CD4-positive, alpha-beta T cell treated with Interleukin-6 for 4 hours (primary cell): ENCODE measurements around the gene TCP11L2.

ENCODE experiments used
- DNase-seq: peaks from one replicate; pipeline ENCODE4 v3.0.0-alpha.2; 2020; ENCODE audit warnings: mixed read lengths

The TCP11L2 gene

DNA sequence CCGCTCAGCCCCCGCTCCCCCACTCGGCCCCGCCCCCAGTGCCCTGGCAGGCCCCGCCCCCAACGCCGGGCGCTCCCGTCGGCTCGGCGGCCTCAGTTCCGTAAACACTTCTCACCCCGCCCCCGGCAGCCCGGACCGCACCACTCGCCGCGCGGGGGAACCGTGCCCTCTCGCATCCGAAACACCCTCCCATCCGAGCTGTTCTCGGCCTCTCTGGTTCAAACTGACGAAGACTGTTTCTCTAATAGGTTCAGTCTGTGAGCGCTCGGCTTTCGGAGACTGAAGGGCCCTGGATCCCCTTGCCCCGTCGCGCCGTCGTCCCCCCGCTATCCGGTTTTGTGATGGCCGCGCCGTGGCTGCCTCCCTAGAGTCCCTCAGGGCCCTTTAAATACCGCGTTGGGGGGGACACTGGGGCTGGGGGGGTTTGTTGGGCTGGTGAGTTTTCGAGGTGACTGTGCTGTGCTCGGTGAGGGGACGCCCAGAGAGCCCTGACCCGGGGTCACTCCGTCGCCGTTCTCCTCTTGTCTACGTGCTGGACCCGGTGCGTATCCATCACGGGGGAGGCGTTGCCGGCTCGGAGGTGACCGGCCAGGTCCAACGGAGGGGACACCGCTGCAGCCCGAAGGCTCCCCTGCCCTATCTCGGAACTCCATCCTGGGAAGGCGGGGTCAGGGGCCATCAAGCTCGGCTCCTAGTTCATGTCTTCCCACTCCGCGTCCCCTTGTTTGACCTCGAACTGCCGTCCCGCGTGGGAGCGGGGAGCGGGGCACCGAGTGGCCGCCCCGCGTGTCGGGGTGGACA is at the start of gene TCP11L2:
TCP11L2 (plus strand) TSS at position 333 of the 801 bp plus-strand sequence. CDS start 8,343 bp downstream, outside the sequence.
- peak; percentile 94 for DNase-seq

DNA sequence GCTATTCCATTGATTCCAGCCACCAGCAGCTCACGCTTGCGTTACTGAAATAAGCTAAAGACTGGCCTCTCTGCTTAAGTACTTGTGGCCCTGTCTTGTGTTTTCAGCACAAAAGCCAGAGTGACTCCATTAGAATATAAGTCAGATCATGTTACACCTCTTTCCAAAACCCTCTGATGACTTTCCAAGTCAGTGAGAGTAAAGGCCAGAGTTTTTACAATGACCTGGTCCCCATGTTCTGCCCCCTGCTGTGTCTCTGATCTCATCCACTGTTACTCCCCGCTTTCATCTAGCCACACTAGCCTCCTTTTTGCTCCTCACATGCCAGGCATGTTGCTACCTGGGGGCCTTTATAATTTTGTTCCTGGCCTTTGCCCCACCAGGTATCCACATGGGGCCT is 47.8 kb upstream of the TCP11L2 start:
- DNase-seq, result no peak

DNA sequence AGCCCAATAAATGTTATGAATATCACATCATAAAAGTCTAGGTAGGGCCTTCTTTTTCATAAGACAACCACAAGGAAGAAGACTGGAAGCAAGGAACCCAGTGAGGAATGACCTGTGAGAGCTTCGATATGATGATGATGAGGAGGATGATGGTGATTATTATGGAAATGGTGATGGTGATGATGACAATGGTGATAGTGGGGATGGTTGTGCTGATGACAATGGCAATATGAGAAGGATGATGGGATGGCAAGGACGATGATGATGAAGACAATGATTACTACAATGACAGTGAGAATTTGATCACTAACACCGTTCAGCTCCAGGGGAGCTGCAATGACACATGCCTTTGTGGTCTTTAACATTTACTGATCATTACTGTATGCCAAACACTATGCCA is 47.0 kb upstream of the TCP11L2 start:
- DNase-seq, result no peak

DNA sequence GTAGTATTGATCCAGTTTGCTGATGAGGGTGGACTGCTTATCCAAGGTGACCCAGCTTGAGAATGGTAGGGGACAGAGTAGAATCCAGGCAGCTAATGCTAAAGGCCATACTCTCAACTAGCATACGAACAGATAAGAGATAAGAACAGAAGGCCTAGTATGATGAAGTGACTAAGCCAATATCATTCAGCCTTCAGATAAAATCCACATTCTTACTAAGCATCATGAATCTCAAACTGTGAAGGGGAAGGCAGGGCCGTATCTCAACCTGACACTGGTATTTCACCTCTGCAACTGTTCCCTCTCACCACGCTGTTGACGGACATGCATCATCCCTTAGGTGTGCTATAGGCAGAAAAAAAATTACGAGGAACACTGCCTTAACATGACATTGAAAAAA is 46.6 kb upstream of the TCP11L2 start:
- no peak for DNase-seq

DNA sequence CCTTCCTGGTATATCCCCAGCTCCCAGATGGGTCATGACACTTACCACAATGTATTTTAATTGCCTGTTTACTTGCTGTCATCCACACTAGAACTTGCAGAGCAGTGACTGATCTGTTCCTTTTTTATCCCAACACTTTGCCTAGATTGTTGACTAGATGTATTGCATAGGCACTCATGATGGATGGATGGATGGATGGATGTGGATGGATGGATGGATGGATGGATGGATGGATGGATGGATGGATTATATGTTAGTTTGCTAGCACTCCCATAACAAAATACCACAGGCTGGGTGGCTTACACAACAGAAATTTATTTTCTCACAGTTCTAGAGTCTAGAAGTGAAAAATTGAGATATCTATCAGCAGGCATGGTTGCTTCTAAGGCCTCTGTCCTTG is 46.0 kb upstream of the TCP11L2 start:
- no peak for DNase-seq

DNA sequence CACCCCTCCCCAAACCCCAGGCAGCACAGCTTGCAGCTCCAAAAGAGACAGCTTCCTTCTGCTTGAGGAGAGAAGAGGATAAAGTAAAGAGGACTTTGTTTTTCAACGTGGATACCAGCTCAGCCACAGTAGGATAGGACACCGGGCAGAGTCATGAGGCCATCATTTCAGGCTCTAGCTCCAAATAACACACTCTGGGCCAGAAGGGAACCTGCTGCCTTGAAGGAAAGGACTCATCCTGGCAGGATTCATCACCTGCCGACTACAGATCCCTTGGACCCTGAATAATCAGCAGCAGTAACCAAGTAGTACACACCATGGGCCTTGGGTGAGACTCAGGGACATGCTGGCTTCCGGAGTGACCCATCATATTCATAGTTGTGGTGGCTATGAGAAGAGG is 44.3 kb upstream of the TCP11L2 start:
- DNase-seq, result no peak

DNA sequence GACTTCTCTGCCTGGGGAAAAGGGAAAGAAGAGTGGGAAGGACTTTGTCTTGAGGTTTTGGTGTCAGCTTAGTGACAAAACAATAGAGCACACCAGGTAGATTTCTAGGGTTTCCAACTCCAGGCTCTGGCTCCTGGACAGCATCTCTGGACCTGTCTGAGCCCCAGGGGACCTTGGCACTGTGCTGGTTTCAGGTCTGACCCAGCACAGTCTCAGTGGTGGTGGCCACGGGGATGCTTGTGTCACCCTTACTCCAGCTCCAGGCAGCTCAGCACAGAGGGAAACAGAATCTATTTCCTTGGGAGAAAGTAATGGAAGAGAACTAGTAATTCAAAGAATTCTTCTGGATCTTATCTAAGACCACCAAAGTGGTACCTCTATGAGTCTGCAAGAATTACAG is 43.6 kb upstream of the TCP11L2 start:
- no peak for DNase-seq

DNA sequence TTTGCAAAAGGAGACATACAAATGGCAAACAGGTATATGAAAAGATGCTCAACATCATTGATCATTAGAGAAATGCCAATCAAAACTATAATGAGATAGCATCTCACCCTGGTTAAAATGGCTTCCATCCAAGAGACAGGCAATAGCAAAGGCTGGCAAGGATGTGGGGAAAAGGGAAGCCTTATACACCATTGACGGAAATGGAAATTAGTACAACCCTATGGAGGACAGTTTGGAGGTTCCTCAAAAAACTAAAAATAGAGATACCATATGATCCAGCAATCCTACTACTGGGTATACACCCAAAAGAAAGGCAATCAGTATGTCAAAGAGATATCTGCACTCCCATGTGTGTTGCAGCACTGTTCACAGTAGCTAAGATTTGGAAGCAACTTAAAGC is 37.4 kb upstream of the TCP11L2 start:
- no peak for DNase-seq

DNA sequence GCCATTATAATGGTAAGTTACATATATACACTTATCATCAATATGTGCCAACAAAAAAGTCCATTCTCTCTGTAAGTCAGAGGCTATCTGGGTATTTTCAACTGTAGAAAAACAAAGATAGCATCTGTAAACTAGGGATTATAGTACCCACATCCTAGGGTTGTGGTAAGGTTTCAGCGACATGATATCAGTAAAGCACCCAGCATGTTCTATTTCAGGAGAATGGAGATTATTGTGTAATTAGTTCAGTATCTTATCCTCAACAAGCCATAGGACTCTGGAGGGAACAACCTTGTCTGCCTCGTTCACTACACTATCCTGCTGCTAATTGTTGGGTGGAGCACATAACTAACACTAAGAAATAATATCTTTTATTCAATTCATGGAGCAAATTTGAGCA is 35.0 kb upstream of the TCP11L2 start:
- no peak for DNase-seq

DNA sequence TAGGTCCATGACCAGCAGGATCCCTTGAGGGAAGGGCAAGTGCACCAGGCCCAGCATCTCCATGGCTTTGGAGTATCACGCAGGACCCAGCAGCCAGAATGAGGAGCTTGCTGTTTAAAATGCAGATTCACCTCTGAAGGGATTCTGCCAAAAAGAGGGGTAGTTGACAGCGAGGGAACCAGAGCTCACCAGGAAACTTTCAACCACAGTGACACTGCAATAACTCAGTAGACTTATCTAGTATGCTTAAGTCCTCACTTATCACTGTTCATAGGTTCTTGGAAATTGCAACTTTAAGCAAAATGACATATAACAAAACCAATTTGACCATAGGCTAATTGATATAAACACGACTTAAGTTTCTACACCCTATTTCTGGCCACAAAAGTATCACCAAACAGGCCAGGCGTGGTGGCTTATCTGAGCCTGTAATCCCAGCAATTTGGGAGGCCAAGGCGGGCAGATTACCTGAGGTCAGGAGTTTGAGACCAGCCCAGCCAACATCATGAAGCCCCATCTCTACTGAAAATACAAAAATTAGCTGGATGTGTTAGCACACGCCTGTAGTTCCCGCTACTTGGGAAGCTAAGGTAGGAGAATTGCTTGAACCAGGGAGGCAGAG is 33.3 kb upstream of the TCP11L2 start:
- no peak for DNase-seq

DNA sequence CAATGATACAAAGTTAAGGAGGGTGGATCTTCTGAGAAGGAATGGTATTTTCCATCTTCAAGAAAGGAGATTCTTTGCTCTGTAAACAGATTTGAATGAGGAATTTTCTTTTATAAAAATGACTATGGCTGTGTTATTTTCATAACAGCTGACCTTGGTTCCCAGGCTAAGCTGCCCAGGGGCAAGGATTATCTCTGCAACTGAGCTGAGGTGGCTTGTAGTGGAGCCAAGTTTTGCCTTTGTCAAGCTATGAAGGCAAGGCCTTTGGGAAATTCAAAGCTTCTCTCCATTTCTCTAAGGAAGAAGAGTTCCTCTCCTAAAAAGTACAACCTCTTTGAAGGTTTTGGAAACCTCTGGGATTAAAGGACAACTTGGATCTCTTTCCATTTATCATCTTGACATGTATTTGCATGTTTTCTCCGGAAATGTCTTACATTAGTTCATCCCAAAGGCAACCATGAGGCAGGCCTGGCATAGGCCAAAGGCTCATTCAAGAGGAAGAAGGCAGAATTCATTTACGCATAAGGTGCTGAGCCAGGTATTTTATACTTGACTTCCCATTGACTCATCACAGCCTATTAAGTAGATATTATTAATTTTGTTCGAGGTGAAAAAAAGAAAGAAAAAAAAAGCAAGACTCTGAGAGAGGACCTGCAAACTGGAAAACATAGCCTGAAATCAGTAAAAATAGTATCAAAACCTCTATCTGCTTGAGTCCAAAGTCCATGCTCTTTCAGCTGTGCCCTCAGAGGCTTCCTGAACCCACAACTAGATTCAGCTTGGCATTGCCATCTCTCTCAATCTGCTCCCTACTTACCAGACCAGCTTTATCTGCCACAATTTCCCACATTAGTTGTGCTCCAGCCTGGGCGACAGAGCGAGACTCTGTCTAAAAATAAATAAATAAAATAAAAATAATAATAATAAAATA is 30.7 kb upstream of the TCP11L2 start:
- no peak for DNase-seq

DNA sequence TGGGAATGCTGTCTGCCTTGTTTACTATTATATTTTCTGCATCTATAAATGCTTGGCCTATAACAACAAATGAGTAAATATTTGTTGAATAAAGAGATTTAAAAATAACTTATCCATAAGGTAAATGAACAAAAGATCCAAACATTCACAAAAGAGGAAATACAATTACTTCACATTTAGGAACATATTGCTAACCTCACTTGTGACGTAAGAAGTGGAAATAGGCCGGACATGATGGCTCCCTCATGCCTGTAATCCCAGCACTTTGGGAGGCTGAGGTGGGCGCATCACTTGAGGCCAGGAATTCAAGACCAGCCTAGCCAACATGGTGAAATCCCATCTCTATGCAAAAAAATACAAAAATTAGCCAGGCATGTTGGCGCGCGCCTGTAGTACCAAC is 29.0 kb upstream of the TCP11L2 start:
- no peak for DNase-seq

DNA sequence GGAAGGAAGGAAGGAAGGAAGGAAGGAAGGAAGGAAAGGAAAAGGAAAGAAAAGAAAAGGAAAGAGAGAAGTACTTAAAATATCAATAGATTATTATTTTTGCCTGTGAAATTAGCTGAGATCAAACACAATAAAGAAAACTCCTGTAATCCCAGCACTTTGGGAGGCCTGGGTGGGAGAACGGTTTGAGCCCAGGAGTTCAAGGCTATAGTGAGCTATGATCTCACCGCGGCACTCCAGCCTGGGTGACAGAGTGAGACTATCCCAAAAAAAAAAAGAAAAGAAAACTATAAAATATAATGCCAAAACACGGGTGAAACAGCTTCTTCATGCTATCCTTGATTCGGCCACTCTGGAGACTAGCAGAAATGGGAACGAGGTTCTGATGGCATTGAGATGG is 28.5 kb upstream of the TCP11L2 start:
- no peak for DNase-seq

DNA sequence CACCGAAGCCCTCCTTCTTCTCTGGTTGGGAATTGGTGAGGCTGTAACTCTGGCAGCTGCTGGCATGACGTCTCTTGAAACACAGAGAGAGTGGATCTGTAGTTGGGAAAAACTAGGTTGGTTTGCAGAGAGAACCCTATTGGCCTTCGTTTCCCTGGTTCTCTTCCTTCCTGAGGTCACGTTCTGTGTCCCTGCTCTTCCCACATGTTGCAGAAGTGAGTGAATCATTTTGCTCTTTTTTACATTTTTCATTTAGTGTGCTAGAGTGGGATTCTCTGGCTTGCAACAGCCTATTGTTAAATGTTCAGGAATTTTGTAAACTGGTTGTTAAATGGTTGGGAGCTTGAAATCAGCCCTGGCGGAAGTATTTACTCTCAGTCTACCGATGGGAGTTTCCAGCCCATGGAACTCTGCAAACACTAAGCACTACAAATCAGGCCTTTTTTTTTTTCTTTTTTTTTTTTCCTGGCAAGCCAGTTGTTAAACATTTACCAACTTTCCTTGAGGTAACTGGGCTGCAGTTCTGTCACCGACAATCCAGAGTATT is 27.9 kb upstream of the TCP11L2 start:
- no peak for DNase-seq

DNA sequence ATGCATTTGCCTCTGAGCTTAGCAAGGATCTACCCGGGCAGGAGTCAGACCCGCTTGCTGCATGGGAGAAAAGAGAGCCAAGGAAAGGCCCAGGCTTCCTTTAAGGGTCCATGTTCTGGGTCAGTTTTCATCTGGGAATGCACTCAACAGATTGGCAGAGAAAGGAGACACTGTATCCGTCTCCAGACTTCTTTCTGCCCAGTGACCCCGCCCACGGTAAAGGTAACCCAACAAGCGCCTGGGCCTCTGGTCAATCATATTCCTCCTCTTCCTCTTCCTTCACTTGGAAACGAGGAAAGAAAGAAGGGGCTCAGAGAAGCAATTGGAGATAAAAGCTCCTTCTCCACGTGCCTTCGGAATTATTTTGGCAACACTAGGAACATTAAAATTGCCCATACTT is 27.1 kb upstream of the TCP11L2 start:
- no peak for DNase-seq

DNA sequence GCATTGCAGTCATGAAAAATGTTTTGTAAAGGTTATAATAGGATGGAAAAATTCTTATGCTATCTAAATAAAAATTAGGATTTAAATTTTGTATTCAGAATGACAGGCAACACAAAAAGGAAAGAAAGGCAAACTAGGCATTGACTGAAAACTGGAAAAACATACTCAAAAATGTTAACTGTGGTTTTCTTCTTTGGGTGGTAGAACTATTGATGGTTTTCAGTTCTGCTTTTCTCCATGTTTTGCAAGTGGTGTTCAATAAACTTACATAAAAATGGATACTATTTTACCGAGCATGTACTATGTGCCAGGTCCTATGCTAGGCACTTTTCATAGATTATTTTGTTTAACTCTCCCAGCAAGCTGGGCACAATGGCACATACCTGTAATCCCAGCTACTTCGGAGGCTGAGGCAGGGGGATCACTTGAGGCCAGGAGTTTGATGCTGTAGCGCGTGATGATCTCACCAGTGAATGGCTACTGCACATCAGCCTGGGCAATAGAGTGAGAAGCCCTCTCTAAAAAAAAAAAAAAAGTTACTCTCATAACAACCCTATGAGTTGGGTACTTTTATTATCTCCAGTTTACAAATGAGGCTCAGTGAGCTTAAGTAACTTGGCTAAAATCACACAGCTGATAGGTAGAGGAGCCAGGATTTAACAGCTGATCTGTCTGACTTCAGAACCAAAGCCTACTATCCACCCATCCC is 26.3 kb upstream of the TCP11L2 start:
- DNase-seq, result no peak

DNA sequence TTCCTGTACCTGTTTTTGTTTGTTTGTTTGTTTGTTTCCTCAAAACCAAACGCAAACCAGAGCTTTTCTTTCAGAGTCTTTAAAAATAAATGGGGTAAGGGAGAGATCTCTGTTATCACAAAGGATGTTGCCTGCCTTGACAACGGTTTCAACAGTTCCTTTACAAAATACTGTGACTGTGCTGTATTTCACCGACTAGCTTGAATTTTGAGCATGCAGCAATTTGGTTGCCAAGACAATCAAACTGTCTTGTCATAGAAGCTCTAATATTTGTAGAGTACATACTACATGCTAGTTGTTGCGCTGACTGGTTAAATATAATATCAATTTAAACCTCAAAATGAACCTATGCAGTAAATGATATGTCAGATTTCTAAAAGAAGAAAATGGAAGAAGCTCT is 22.4 kb upstream of the TCP11L2 start:
- DNase-seq, result no peak

DNA sequence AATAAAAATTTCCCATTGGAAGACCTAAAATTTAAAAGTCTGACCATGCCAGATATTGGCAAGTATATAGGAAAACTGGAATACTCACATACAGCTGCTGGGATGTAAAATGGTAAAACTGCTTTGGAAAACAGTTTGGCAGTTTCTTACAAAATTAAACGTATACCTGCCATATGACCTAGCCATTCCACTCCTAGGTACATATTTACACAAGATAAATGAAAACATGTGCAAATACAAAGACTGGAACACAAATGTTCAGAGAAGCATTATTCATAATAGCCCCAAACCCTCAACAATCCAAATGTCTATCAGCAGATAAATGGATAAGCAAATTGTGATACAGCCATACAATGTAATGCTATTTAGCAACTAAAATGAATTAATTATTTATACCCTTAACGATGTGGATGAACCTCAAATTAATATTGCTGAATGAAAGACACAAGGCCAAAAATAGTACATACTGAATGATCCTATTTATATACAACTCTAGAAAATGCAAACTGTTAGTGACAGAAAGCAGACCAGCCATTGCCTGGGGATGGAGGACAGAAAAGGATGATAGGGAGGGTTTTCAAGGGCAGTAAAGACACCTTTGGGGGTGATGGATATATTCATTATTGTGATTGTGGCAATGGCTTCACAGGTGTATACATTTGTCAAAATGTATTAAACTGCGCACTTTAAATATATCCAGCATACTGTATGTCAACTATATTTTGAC is 21.3 kb upstream of the TCP11L2 start:
- no peak for DNase-seq

DNA sequence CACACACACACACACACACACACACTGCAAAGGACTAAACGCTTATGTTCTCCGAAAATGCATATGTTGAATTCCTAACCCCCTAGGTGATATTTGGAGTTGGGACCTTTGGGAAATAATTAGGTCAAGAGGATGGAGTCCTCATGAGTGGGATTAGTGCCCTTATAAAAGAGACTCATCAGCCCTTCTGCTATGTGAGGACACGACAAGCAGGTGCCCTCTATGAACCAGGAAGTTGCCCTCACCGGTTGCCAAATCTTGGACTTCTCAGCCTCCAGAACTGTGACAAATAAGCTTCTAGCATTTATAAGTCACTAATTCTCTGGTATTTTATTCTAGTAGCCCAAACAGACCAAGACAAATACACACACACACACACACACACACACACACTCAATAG is 20.7 kb upstream of the TCP11L2 start:
- DNase-seq, result no peak

DNA sequence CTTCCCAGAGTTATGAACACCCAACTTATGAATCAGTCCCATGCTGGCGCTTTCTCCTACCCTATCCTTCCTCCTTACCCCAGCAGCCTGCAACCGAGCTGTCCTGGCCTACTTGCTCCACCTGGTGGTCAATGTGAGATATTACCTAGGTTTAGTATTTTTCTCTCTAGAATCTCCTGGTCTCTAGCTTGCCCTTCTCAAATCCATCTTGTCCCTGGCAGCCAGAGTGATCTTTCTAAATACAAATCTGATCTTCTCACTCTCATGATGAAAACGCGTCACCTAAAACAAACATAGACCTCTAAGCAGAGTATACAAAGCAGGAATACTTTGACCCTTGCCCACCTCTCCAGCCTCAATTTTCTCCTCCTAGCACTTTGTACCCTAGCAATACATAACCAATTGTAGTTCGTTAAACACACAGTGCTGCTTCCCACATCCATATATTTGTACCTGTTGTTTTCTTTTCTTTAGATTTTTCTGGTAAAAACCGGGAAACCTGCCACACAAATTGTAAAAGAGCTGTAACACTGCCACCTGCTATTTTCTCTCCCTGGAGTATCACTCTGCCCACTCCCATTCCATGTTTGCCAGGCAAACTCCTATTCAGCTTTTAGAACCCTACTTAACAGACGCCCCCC is 20.0 kb upstream of the TCP11L2 start:
- DNase-seq, result peak; percentile 65

DNA sequence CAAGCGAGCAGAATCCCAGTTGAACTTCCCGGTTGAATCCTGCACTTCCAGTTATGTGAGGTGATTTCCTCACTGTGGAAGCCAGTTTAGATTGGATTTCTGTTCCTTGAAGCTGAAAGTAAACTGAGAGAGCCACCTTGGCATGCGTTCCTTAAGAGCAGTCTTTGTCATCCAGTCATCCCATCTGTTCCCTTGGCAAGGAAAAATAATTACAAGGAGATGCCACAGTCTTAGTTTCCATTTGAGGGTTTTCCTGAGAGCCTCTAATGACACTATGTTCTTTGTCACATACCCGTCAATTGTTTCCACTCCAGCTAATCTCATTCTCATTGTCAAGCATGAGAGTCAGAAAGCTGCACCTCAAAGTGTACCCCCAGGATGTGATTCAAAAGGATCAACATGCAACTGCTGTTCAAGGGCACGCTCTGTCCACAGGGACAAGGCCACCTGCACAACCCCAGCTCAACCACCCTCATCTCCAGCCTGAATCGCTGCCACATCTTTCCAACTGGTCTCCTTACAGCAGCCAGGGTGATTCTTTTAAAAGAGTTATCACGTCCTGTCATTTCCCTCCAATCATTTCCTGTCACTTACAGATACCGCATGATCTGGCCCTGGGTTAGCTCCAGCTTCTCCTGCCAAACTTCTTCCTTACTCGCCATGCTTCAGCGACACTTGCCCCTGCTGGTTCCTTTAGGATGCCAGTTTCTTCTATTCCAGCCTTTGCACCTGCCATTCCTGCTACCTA is 18.0 kb upstream of the TCP11L2 start:
- no peak for DNase-seq
